Measurements from ENCODE around the gene PRPF31. TPM values are rescaled to one million over a fixed set of nuclear protein-coding genes. Genes with fewer than 3 reads are reported as not detected.

The PRPF31 gene
- total RNA-seq, 3 donors from 2014 or later = 34.3 to 54.6 (median 39.9) TPM

DNA sequence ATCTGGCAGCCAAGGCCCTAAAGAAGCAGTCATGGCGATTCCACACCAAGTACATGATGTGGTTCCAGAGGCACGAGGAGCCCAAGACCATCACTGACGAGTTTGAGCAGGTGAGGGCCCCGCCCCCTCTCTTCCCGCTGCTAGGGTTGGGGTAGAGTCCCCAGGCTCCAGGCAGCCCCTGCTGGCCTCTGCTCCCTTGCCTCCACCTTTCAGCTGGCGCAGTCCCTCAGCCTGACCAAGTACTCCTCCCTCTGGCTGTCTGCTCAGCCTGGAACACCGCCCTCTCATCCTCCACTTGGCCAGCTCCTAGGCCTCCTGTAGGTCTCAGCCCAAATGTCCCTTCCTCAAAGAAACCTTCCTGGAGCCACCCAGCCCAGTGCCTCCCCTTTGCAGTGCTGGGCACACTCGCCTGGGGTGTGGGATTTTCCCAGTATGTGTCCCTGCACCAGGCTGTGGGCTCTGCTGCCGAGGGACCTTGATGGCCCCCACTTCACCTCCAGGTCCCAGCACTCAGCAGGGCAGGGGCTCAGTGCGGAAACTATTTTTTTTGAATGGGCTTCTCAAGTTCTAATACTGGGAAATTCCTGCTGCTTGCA lies 38.3 kb downstream of the PRPF31 start:
- no peak for DNase-seq
- intact Hi-C loops (cut with DNase I, micrococcal nuclease) = no loop called here
- H3K4me3 ChIP-seq = no peak overlapping the region
- TF ChIP-seq, protein P1, sequence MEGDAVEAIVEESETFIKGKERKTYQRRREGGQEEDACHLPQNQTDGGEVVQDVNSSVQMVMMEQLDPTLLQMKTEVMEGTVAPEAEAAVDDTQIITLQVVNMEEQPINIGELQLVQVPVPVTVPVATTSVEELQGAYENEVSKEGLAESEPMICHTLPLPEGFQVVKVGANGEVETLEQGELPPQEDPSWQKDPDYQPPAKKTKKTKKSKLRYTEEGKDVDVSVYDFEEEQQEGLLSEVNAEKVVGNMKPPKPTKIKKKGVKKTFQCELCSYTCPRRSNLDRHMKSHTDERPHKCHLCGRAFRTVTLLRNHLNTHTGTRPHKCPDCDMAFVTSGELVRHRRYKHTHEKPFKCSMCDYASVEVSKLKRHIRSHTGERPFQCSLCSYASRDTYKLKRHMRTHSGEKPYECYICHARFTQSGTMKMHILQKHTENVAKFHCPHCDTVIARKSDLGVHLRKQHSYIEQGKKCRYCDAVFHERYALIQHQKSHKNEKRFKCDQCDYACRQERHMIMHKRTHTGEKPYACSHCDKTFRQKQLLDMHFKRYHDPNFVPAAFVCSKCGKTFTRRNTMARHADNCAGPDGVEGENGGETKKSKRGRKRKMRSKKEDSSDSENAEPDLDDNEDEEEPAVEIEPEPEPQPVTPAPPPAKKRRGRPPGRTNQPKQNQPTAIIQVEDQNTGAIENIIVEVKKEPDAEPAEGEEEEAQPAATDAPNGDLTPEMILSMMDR (IDR thresholded peaks at IDR 0.05) = no peak
- ATAC-seq = no peak
- peaks cover 6% of the 10 kb centered on the region for H3K4me1 ChIP-seq (ENCODE audit: low read depth)
- H3K9me3 ChIP-seq = no peaks in the 10 kb centered on the region
- peaks cover 18% of the 10 kb centered on the region for H3K36me3 ChIP-seq (ENCODE audit: low read depth)

DNA sequence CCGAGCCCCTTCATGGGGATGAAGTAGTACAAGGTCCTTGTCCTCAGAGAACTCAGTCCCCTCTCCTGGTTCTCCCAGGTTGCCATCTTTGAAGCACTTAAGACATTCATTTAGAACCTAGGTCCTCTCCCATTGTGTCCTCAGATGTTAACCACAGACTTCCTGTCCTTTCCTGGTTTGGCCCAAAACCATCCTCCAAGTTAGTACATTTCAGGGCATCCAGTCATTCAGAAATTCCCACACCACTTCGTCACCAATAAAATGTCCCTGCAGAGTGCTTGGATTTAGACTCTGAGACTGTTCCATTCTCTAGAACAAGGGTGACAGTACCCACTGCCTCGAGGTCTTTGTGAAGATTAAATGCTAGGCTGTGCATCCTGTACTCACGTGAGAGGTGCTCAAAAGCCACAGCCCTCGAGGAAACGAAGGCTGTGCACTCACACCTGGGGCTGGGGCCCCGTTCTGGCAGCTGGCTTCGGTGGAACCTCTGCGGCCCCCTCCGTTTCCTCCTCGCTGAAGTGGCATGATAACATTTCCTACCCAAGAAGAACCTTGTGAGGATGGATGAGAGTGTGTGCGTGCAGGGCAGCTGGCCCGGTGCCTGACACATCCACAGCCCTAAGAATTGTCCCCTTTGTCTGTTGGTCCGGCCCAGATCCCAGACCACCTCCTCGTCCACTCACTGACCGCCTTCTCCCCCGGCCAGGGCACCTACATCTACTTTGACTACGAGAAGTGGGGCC lies 39.2 kb downstream of the PRPF31 start:
- intact Hi-C loops (cut with DNase I, micrococcal nuclease) = no loop called here
- TF ChIP-seq, protein P1 (IDR thresholded peaks at IDR 0.05) = no peak
- DNase-seq = peak in 1 of 3 donors; percentile 33
- Histone ChIP-seq H3K4me3 (no peak overlapping the region), H3K9me3 (no peaks in the 10 kb centered on the region), H3K36me3 (ENCODE audit: low read depth) (peaks cover 18% of the 10 kb centered on the region), H3K4me1 (ENCODE audit: low read depth) (peaks cover 8% of the 10 kb centered on the region)
- no peak for ATAC-seq

DNA sequence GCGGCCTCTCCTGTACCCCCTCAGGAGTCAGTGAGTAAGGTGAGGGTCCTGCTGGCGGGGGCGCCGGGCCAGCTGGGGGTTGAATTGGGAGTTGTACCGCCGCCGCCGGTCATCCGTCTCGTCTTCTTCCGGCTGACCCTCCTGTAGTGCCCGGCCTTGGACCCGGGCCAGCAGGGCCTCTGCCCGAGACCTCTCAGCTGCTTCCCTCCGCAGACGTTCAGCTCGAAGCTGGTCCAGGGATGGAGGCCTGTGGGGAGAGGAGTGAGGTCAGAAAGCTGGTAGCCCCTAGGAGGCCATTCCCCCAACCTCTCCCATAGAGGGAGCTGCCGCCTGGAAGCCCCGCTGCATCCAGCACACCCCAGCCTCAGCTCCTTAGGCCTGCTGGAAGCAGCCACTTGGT lies 40.1 kb downstream of the PRPF31 start:
- Histone ChIP-seq H3K4me3 (no peak overlapping the region), H3K36me3 (ENCODE audit: low read depth) (peaks cover 15% of the 10 kb centered on the region), H3K4me1 (ENCODE audit: low read depth) (peaks cover 13% of the 10 kb centered on the region), H3K9me3 (no peaks in the 10 kb centered on the region)
- ATAC-seq (no peak), DNase-seq (peak in 1 of 3 donors; percentile 38)
- intact Hi-C loops (cut with DNase I, micrococcal nuclease) = no loop called here
- TF ChIP-seq, protein P1 (IDR thresholded peaks at IDR 0.05) = no peak

DNA sequence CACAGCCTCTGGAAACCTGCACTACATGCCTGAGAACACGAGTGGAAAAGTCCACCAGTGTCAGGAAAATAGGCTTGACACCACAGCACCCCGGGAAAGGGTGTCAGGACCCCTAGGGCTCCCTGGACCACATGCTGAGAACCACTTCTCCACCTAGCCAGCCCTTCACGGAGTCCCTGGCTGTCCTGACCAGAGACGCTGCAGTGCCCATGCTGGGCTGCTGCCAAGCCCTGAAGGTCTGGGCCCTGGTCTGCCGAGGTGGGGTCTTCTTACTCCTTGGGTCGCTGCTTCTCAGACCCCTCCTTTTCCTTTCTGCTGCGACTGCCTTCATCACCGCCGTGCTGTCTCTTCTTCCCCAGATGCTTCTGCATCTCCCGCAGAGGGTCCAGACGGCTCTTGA lies 40.9 kb downstream of the PRPF31 start:
- Histone ChIP-seq H3K4me3 (no peak overlapping the region), H3K36me3 (ENCODE audit: low read depth) (peaks cover 12% of the 10 kb centered on the region), H3K4me1 (ENCODE audit: low read depth) (peaks cover 19% of the 10 kb centered on the region), H3K9me3 (no peaks in the 10 kb centered on the region)
- intact Hi-C loops (cut with DNase I, micrococcal nuclease) = no loop called here
- ATAC-seq (no peak), DNase-seq (no peak)
- TF ChIP-seq, protein P1 (IDR thresholded peaks at IDR 0.05) = no peak

DNA sequence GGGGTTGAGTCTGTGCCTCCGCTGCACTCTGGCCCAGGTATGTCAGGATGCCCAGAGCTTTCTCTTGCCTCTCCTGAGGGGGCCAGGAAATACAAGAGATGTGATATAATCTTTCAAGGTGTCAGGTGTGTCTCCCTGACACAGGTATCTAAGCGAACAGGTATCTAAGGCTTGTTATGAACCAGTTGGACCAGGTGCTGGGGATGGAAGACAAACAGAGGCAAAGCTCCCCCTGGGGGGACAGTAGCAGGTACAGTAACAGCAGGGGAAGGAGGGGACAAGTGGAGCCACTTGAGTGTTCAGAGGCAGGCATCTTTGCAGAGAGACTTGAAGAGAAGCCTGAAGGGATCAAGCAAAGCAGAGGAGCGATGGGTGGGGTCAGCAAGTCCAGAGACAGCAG lies 41.4 kb downstream of the PRPF31 start:
- ATAC-seq = no peak
- H3K36me3 ChIP-seq (ENCODE audit: low read depth) = peaks cover 7% of the 10 kb centered on the region
- intact Hi-C loops (cut with DNase I, micrococcal nuclease) = no loop called here
- DNase-seq = no peak
- H3K9me3 ChIP-seq = no peaks in the 10 kb centered on the region
- no peak overlapping the region for H3K4me3 ChIP-seq
- TF ChIP-seq, protein P1 (IDR thresholded peaks at IDR 0.05) = no peak
- H3K4me1 ChIP-seq (ENCODE audit: low read depth) = peaks cover 24% of the 10 kb centered on the region
